NCI-H2107 treated with DMSO at 0.1 percent for 48 hours (cell line): ENCODE results near the gene EP300.
"Not testable (repeated sequence)": the region's sequence is repeated elsewhere in the genome, so short reads cannot be mapped to it uniquely, and the experiment has no call there.

Experiments used
- DNase-seq: peaks from one replicate; lab custom pipeline; 2025; ENCODE audit not compliant: unreplicated experiment; lab: John Stamatoyannopoulos, UW

EP300 gene

GRCh38 chr22:41078931-41079330 is 13.5 kb upstream of the EP300 start:
- no peak for DNase-seq

- no peak for DNase-seq
Observed at GRCh38 chr22:41085842-41086241, 6.5 kb upstream of the EP300 start.

- peak; percentile 97 for DNase-seq
Observed at GRCh38 chr22:41091132-41092022, 1.0 kb upstream of the EP300 start.

GRCh38 chr22:41092847-41093411 is 537 bp downstream of the EP300 start:
- DNase-seq: peak; percentile 12

GRCh38 chr22:41094041-41094593 is 1.7 kb downstream of the EP300 start:
- peak; percentile 3 for DNase-seq

GRCh38 chr22:41096391-41096790 is 4.0 kb downstream of the EP300 start:
- no peak for DNase-seq

- no peak for DNase-seq
Observed at GRCh38 chr22:41096841-41097240, 4.4 kb downstream of the EP300 start.

GRCh38 chr22:41099036-41099435 is 6.6 kb downstream of the EP300 start:
- no peak for DNase-seq

- DNase-seq: no peak
Observed at GRCh38 chr22:41106122-41106968, 14.0 kb downstream of the EP300 start.

GRCh38 chr22:41106969-41107325 is 14.6 kb downstream of the EP300 start:
- DNase-seq: not testable (repeated sequence)

- no peak for DNase-seq
Observed at GRCh38 chr22:41110968-41111367, 18.6 kb downstream of the EP300 start.

GRCh38 chr22:41116342-41116741 is 23.9 kb downstream of the EP300 start:
- no peak for DNase-seq

GRCh38 chr22:41117127-41117965 is 25.0 kb downstream of the EP300 start:
- DNase-seq: no peak

- no peak for DNase-seq
Observed at GRCh38 chr22:41123151-41123550, 30.8 kb downstream of the EP300 start.

GRCh38 chr22:41124086-41124485 is 31.7 kb downstream of the EP300 start:
- DNase-seq: no peak

- no peak for DNase-seq
Observed at GRCh38 chr22:41127451-41127850, 35.1 kb downstream of the EP300 start.

- DNase-seq: no peak
Observed at GRCh38 chr22:41128606-41129005, 36.2 kb downstream of the EP300 start.

GRCh38 chr22:41132550-41132949 is 40.2 kb downstream of the EP300 start:
- DNase-seq: no peak

GRCh38 chr22:41140365-41140957 is 48.1 kb downstream of the EP300 start:
- no peak for DNase-seq

GRCh38 chr22:41145921-41146320 is 53.5 kb downstream of the EP300 start:
- not testable (repeated sequence) for DNase-seq
